Measurements from ENCODE around the gene OSTF1. TPM values are rescaled to one million over a fixed set of nuclear protein-coding genes. Genes with fewer than 3 reads are reported as not detected.

Gene OSTF1
- total and polyA plus RNA-seq, 2 donors (not counting 3 experiments of a cell fraction or from before 2014, with no cell fraction given) = 23.5 to 70.9 TPM

DNA sequence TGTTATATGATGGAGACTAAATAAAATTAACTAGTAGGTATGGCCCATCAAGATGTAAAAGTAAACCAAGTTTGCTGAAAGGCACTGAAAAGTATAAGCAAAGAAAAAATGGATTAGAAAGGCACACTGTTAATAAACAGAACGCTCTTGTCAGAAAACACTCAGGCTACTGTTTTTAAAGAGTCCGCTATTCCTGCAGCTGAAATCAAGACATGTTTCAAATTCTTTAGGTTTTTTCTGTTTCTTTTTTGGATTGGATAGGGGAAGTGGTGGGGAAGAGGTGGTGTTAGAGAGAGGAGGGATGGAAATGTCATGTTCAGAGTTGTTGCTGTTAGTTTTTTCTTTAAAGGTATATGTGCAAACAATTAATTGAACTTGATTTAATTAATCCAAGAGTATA lies 17.5 kb downstream of the OSTF1 start:
- no peak overlapping the region for H3K4me2 ChIP-seq (ENCODE audit: insufficient read depth, low read length)
- DNase-seq (ENCODE audit: low read depth, low spot score) = no peak
- H4K20me1 ChIP-seq (replicated peaks; ENCODE audit: control insufficient read depth, extremely low read depth, insufficient read depth, low read length) = no peaks in the 10 kb centered on the region
- no peak overlapping the region for H3K4me3 ChIP-seq (replicated peaks in 1 of 3; ENCODE audit: insufficient read depth in 1 of 3, low read depth in 1 of 3, low read length in 3 of 3)
- intact Hi-C loops (cut with micrococcal nuclease) = loop anchor here (5.0 kb wide), 2 partner anchors 81 to 1351 kb away; partner anchors contain the start of gene GCNT1
- no peak for FAIRE-seq
- ChIA-PET CTCF (interaction anchor here (0.6 to 1.2 kb wide), 5 partner anchors 14 to 722 kb away, joined by 3 to 6 read pairs (median 4); partner anchors contain the start of genes NMRK1 and OSTF1), POLR2A (no interaction called here)
- no peak for TF ChIP-seq POLR2AphosphoS5 (IDR thresholded peaks at IDR 0.05; ENCODE audit: insufficient read depth, low read depth, low read length)
- TF ChIP-seq FOS (IDR thresholded peaks at IDR 0.05; ENCODE audit: borderline replicate concordance, insufficient read depth, low read length) = no peak
- no peak for TF ChIP-seq JUN (IDR thresholded peaks at IDR 0.05; ENCODE audit: borderline replicate concordance, insufficient read depth, insufficient read length, low read depth)
- TF ChIP-seq, protein P1, sequence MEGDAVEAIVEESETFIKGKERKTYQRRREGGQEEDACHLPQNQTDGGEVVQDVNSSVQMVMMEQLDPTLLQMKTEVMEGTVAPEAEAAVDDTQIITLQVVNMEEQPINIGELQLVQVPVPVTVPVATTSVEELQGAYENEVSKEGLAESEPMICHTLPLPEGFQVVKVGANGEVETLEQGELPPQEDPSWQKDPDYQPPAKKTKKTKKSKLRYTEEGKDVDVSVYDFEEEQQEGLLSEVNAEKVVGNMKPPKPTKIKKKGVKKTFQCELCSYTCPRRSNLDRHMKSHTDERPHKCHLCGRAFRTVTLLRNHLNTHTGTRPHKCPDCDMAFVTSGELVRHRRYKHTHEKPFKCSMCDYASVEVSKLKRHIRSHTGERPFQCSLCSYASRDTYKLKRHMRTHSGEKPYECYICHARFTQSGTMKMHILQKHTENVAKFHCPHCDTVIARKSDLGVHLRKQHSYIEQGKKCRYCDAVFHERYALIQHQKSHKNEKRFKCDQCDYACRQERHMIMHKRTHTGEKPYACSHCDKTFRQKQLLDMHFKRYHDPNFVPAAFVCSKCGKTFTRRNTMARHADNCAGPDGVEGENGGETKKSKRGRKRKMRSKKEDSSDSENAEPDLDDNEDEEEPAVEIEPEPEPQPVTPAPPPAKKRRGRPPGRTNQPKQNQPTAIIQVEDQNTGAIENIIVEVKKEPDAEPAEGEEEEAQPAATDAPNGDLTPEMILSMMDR (IDR thresholded peaks at IDR 0.05; ENCODE audit: extremely low read depth in 1 of 2, insufficient read depth in 1 of 2, low read depth in 1 of 2, low read length in 2 of 2) = no peak
- no peak for TF ChIP-seq GATA2 (IDR thresholded peaks at IDR 0.05; ENCODE audit: insufficient read depth, insufficient read length, low read depth, low read length)
- no peak for TF ChIP-seq EZH2 (IDR thresholded peaks at IDR 0.05; ENCODE audit: borderline replicate concordance, low read depth, low read length, severe bottlenecking)
- TF ChIP-seq, protein P2, sequence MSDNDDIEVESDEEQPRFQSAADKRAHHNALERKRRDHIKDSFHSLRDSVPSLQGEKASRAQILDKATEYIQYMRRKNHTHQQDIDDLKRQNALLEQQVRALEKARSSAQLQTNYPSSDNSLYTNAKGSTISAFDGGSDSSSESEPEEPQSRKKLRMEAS (IDR thresholded peaks at IDR 0.05; ENCODE audit: insufficient read depth, insufficient read length) = no peak
- no peak for TF ChIP-seq POLR2A (IDR thresholded peaks at IDR 0.05; ENCODE audit: low read depth, low read length)
- H3K9me1 ChIP-seq (replicated peaks; ENCODE audit: control insufficient read depth, extremely low read depth, insufficient read depth, low read length) = no peaks in the 10 kb centered on the region
- H3K4me1 ChIP-seq (ENCODE audit: control insufficient read depth, extremely low read depth, insufficient read depth, low read length) = peaks cover 24% of the 10 kb centered on the region
- H3K79me2 ChIP-seq (ENCODE audit: control insufficient read depth, insufficient read depth, low read length) = peaks cover 70% of the 10 kb centered on the region
- H3K27ac ChIP-seq (ENCODE audit: insufficient read depth, low read depth, low read length) = no peak overlapping the region
- dilution Hi-C loops (cut with MboI; ENCODE audit: extremely low pct_ligation_motif_present, low sequenced_read_pairs) = no loop called here
- H3K9ac ChIP-seq (replicated peaks; ENCODE audit: extremely low read depth, insufficient read depth, low read length) = no peak overlapping the region
- H2AFZ ChIP-seq (ENCODE audit: low read depth, low read length) = no peak overlapping the region
- H3K9me3 ChIP-seq (replicated peaks; ENCODE audit: control insufficient read depth, insufficient read depth, low read length) = no peaks in the 10 kb centered on the region
- H3K27me3 ChIP-seq (ENCODE audit: control insufficient read depth in 2 of 2, insufficient read depth in 2 of 2, low read length in 2 of 2) = no peaks in the 10 kb centered on the region
- no peaks in the 10 kb centered on the region for H3K36me3 ChIP-seq (ENCODE audit: control insufficient read depth in 2 of 2, extremely low read depth in 1 of 2, insufficient read depth in 2 of 2, low read length in 2 of 2)
- no TSS peak for BruUV-seq (replicated peaks)
